Lower lobe of right lung (tissue), 2 donors: Measurements from ENCODE around the gene NDUFS3. TPM values are rescaled to one million over a fixed set of nuclear protein-coding genes. Genes with fewer than 3 reads are reported as not detected.
A peak's percentile ranks its signal among the peaks of the same experiment; 100 is the strongest.
"Not testable (repeated sequence)": the region's sequence is repeated elsewhere in the genome, so short reads cannot be mapped to it uniquely, and the experiment has no call there.

Experiments
- ATAC-seq, 2 donors: fragments of 200-7000 bp; cut with Tn5 transposase; one replicate each; pipeline ENCODE4 v1.9.1; 2020 to 2022; ENCODE audit warnings: mild to moderate bottlenecking in 2 of 2, moderate library complexity in 2 of 2
- DNase-seq: peaks from one replicate; pipeline ENCODE4 v3.0.0-alpha.2; 2020
- H3K27ac ChIP-seq: fragments of 200-600 bp; one replicate; pipeline ENCODE4 v1.8.0; 2022
- H3K27me3 ChIP-seq: fragments of 200-600 bp; one replicate; pipeline ENCODE4 v1.8.0; 2022; ENCODE audit warnings: low read depth
- H3K36me3 ChIP-seq: fragments of 200-600 bp; one replicate; pipeline ENCODE4 v1.8.0; 2022; ENCODE audit warnings: mild to moderate bottlenecking
- H3K4me1 ChIP-seq: fragments of 200-600 bp; one replicate; pipeline ENCODE4 v1.8.0; 2022
- H3K4me3 ChIP-seq: fragments of 200-600 bp; one replicate; pipeline ENCODE4 v1.8.0; 2022; ENCODE audit warnings: mild to moderate bottlenecking
- H3K9me3 ChIP-seq: fragments of 200-600 bp; one replicate; pipeline ENCODE4 v1.8.0; 2022
- intact Hi-C: fragments of 100-400 bp; cut with DNase I; formaldehyde crosslinking; loops from one replicate; pipeline ENCODE4 v1.11.0; 2022
- total RNA-seq: library from RNA; stranded (reverse); fragmentation: NEBNext Ultra II Directional; extraction: Animal tissue kit (Norgen Biotek cat#: 25700); gene quantifications from one replicate; pipeline ENCODE4 v1.2.1, GENCODE V29; 2021
- TF ChIP-seq, protein P1 (sequence below): fragments of 200-600 bp; IDR thresholded peaks from one replicate; pipeline ENCODE4 v1.8.0; 2022; ENCODE audit warnings: antibody characterized with exemption, mild to moderate bottlenecking
- donor health status: DM: no; HTN: yes; CAD: no; lungs with severe emphysema.

NDUFS3 gene
- total RNA-seq, 1 donor from 2014 or later = 79.0 TPM

- no peaks in the 10 kb centered on the region for H3K27me3 ChIP-seq
- ATAC-seq (peak in 1 of 2 donors; percentile 16), DNase-seq (no peak)
- peaks cover 73% of the 10 kb centered on the region for H3K4me1 ChIP-seq
- intact Hi-C loops = loop anchor here (10.0 kb wide), 1 partner anchor 65 kb away; no protein-coding TSS in a partner anchor
- TF ChIP-seq, protein P1, sequence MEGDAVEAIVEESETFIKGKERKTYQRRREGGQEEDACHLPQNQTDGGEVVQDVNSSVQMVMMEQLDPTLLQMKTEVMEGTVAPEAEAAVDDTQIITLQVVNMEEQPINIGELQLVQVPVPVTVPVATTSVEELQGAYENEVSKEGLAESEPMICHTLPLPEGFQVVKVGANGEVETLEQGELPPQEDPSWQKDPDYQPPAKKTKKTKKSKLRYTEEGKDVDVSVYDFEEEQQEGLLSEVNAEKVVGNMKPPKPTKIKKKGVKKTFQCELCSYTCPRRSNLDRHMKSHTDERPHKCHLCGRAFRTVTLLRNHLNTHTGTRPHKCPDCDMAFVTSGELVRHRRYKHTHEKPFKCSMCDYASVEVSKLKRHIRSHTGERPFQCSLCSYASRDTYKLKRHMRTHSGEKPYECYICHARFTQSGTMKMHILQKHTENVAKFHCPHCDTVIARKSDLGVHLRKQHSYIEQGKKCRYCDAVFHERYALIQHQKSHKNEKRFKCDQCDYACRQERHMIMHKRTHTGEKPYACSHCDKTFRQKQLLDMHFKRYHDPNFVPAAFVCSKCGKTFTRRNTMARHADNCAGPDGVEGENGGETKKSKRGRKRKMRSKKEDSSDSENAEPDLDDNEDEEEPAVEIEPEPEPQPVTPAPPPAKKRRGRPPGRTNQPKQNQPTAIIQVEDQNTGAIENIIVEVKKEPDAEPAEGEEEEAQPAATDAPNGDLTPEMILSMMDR = no peak
- no peak overlapping the region for H3K4me3 ChIP-seq
- H3K27ac ChIP-seq = no peak overlapping the region
- H3K9me3 ChIP-seq = no peaks in the 10 kb centered on the region
- H3K36me3 ChIP-seq = peaks cover 9% of the 10 kb centered on the region
These were observed 39.2 kb upstream of the NDUFS3 start for GRCh38 chr11:47539681-47540039.

DNA sequence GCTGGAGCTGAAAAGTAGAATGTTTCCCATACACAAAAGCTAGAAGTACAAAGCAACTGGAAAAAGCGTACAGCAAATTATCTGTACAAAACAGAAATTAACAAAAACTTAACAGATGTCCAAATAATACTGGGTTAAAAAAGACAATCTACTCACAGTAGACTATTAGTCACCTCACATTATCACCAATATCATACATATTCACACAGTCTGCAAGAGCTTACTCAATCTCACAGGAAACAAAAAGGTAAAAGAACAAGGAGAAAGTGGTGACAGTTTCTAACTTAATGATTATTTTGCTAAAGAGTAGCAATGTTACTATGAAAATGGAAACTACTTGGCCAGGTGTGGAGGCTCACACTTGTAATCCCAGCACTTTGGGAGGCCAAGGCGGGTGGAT, 37.8 kb upstream of the NDUFS3 start:
- Histone ChIP-seq H3K9me3 (no peaks in the 10 kb centered on the region), H3K4me3 (no peak overlapping the region), H3K4me1 (peaks cover 65% of the 10 kb centered on the region), H3K36me3 (no peaks in the 10 kb centered on the region), H3K27ac (no peak overlapping the region), H3K27me3 (no peaks in the 10 kb centered on the region)
- TF ChIP-seq, protein P1 = no peak
- ATAC-seq (no peak), DNase-seq (no peak)
- intact Hi-C loops = no loop called here

GRCh38 chr11:47545298-47545697, 33.6 kb upstream of the NDUFS3 start:
- Histone ChIP-seq H3K36me3 (peaks cover 4% of the 10 kb centered on the region), H3K4me3 (no peak overlapping the region), H3K27ac (no peak overlapping the region), H3K4me1 (peaks cover 55% of the 10 kb centered on the region), H3K27me3 (no peaks in the 10 kb centered on the region), H3K9me3 (no peaks in the 10 kb centered on the region)
- TF ChIP-seq, protein P1 = no peak
- no peak for DNase-seq
- ATAC-seq = no peak
- intact Hi-C loops = no loop called here

- H3K4me3 ChIP-seq, H3K27ac ChIP-seq, DNase-seq, ATAC-seq, intact Hi-C loops, H3K9me3 ChIP-seq, H3K36me3 ChIP-seq, H3K27me3 ChIP-seq: not testable (repeated sequence)
- peaks cover 55% of the 10 kb centered on the region for H3K4me1 ChIP-seq
These were observed 32.6 kb upstream of the NDUFS3 start for GRCh38 chr11:47546274-47546673.

- intact Hi-C loops = no loop called here
- Histone ChIP-seq H3K4me3 (peak overlapping the region; percentile 96), H3K4me1 (peaks cover 53% of the 10 kb centered on the region)
These were observed 28.4 kb upstream of the NDUFS3 start for GRCh38 chr11:47550288-47551047.

GRCh38 chr11:47551086-47551485, 27.8 kb upstream of the NDUFS3 start:
- H3K27me3 ChIP-seq = no peaks in the 10 kb centered on the region
- peak overlapping the region; percentile 8 for H3K27ac ChIP-seq
- no peaks in the 10 kb centered on the region for H3K9me3 ChIP-seq
- no peak for DNase-seq
- peaks cover 53% of the 10 kb centered on the region for H3K4me1 ChIP-seq
- peaks cover 4% of the 10 kb centered on the region for H3K36me3 ChIP-seq
- no peak for ATAC-seq
- intact Hi-C loops = no loop called here
- peak overlapping the region; percentile 96 for H3K4me3 ChIP-seq
- TF ChIP-seq, protein P1 = no peak

More at GRCh38 chr11:47550288-47551047, 28.4 kb upstream of the NDUFS3 start:
- TF ChIP-seq, protein P1 = no peak
- DNase-seq = no peak
- no peak overlapping the region for H3K27ac ChIP-seq
- no peaks in the 10 kb centered on the region for H3K9me3 ChIP-seq
- H3K36me3 ChIP-seq = peaks cover 4% of the 10 kb centered on the region
- no peak for ATAC-seq
- no peaks in the 10 kb centered on the region for H3K27me3 ChIP-seq
